Measurements from ENCODE around the gene MRGPRE.
"Not testable (repeated sequence)": the region's sequence is repeated elsewhere in the genome, so short reads cannot be mapped to it uniquely, and the experiment has no call there.

Gene MRGPRE, protein sequence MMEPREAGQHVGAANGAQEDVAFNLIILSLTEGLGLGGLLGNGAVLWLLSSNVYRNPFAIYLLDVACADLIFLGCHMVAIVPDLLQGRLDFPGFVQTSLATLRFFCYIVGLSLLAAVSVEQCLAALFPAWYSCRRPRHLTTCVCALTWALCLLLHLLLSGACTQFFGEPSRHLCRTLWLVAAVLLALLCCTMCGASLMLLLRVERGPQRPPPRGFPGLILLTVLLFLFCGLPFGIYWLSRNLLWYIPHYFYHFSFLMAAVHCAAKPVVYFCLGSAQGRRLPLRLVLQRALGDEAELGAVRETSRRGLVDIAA

DNA sequence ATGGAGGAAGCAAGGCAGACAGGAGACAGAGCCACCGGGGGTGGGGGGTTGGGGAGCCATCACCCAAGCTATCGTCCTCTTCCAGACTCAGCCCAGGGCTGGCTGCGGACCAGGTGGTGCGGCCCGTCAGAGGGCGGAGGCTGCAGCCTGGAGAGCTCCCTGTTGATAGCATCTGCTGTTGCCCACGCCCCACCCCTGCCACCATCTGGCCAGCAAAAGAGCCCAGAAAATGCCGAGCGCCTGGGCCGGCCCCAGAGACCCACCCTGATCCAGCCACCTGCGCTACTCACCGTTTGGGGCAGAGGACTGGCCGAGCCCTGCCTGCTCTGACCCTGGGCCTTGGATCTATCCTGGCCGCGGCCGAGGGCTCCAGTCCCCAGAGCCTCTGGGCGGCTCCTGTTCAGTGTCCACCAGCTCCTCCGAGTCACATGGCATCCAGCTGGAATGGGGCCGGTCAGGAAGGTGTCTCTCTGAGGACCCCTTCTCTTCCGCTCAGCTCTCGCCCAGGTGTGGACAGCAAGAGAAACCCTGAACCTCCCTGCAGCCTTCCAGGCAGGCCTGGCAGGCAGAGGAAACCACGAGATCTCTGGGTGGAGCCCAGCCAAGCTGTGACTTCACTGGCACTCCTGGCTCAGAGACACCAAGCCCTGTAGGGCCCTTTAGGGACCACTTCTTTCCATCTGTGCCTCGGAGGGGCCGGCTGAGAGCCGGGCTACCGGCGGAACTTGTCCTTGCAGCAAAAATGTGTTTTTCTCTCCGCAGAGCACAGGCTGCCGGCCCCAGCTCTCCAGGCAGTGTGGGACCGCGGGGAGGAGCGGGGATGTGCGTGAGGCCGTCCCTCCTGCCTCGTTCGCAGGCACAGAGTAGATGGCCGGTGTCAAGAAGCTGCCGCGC is at the start of gene MRGPRE:
MRGPRE (minus strand) TSS at position 567 of the 894 bp plus-strand sequence. CDS start 3,618 bp downstream, outside the sequence.
- no peak within 1 kb of the TSS for H3K27ac ChIP-seq (ENCODE audit: low read depth, low read length)
- no peaks in the 10 kb centered on the region; the same call in 1 of the 2 replicates for H3K4me1 ChIP-seq (ENCODE audit: control insufficient read depth, insufficient read depth, low read length)
- H3K9me3 ChIP-seq (ENCODE audit: control insufficient read depth, insufficient read depth, low read depth, low read length): no peaks in the 10 kb centered on the region
- no peak within 1 kb of the TSS for H3K9ac ChIP-seq (ENCODE audit: low read length)
- no peaks in the 10 kb centered on the region for H3K36me3 ChIP-seq (ENCODE audit: control insufficient read depth, insufficient read depth, low read length)
- peaks cover 14% of the 10 kb centered on the region; the same call in 1 of the 2 replicates for H3K27me3 ChIP-seq (ENCODE audit: control insufficient read depth, insufficient read depth, low read length)
- no peak within 1 kb of the TSS for H3K4me3 ChIP-seq (ENCODE audit: low read depth, low read length)

DNA sequence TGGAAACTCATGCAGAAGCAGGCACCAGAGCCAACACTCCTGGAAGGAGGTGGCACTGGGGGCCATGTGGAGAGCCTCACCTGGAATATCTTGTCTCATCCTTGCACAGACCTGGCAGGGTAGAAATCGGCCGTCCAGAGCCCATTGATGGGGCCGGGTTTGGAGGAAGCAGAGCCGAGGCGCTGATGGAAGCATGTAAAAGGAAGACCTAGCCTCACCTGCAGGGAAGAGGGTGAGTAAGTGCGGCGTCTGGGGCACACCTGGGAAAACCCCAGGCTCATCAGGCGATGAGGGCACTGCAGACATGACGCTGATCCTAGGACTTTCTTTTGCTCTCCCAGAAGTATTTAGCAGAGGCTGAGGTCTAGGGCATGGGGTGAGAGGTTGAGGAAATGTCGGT is 48.9 kb upstream of the MRGPRE start:
- H3K9ac ChIP-seq (ENCODE audit: low read length); H3K4me3 ChIP-seq (ENCODE audit: low read depth, low read length); H3K36me3 ChIP-seq (ENCODE audit: control insufficient read depth, insufficient read depth, low read length); H3K9me3 ChIP-seq (ENCODE audit: control insufficient read depth, insufficient read depth, low read depth, low read length); H3K4me1 ChIP-seq (ENCODE audit: control insufficient read depth, insufficient read depth, low read length); H3K27me3 ChIP-seq (ENCODE audit: control insufficient read depth, insufficient read depth, low read length); H3K27ac ChIP-seq (ENCODE audit: low read depth, low read length): not testable (repeated sequence)

DNA sequence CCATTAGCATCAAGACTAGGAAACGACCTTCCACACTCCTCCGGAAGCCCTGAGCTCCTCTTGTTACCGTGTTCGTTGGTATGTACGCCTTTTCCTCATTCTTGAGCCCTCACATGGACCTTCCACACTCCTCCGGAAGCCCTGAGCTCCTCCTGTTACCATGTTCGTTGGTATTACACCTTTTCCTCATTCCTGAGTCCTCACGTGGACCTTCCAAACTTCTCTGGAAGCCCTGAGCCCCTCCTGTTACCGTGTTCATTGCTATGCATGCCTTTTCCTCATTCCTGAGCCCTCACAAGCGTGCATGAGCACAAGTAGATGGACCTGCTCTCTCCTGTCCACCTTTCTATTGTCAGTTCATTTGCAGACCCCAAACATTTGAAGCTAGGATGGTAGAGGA is 48.4 kb upstream of the MRGPRE start:
- H3K36me3 ChIP-seq (ENCODE audit: control insufficient read depth, insufficient read depth, low read length); H3K9ac ChIP-seq (ENCODE audit: low read length); H3K9me3 ChIP-seq (ENCODE audit: control insufficient read depth, insufficient read depth, low read depth, low read length); H3K27ac ChIP-seq (ENCODE audit: low read depth, low read length); H3K27me3 ChIP-seq (ENCODE audit: control insufficient read depth, insufficient read depth, low read length); H3K4me3 ChIP-seq (ENCODE audit: low read depth, low read length); H3K4me1 ChIP-seq (ENCODE audit: control insufficient read depth, insufficient read depth, low read length): not testable (repeated sequence)

DNA sequence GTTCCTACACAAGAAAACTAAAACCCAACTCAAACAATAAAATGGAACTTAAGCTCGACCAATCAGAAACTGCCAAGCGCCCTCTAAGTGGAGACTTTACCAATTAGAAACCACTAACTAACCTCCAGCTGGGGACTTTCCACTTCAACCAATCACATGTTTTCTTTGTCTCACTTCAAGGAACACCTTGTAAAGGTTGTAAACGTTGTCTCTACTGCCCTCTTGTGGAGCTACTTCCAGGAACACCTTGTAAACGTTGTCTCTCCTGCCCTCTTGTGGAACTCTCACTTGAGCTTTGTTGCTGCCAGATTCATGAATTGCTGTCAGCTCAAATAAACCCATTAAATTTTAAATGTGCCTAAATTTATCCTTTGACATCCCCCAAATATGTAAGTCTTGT is 46.7 kb upstream of the MRGPRE start:
- not testable (repeated sequence) for H3K27ac ChIP-seq (ENCODE audit: low read depth, low read length); H3K27me3 ChIP-seq (ENCODE audit: control insufficient read depth, insufficient read depth, low read length); H3K4me1 ChIP-seq (ENCODE audit: control insufficient read depth, insufficient read depth, low read length); H3K4me3 ChIP-seq (ENCODE audit: low read depth, low read length); H3K9me3 ChIP-seq (ENCODE audit: control insufficient read depth, insufficient read depth, low read depth, low read length); H3K9ac ChIP-seq (ENCODE audit: low read length); H3K36me3 ChIP-seq (ENCODE audit: control insufficient read depth, insufficient read depth, low read length)

DNA sequence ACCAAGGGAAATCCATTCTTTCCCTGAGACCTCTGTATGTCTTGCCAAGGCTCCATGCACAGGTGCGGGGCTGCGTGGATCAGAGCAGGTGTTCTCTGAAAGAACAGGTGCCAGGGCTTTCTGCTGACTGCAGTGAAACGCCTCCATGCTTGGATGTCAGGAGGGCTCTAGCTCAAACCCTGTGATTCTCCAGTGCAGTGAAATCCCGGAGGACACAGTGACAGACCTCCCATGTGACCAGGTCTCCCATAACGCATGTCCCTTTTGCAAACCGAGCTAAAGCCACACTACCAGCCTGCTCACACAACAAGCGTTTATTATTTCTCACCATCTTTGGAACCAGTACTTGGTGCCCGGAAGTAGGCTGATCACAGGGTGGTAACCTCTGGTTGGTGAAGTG is 41.4 kb upstream of the MRGPRE start:
- H3K4me3 ChIP-seq (ENCODE audit: low read depth, low read length); H3K9ac ChIP-seq (ENCODE audit: low read length); H3K36me3 ChIP-seq (ENCODE audit: control insufficient read depth, insufficient read depth, low read length); H3K4me1 ChIP-seq (ENCODE audit: control insufficient read depth, insufficient read depth, low read length); H3K27me3 ChIP-seq (ENCODE audit: control insufficient read depth, insufficient read depth, low read length); H3K27ac ChIP-seq (ENCODE audit: low read depth, low read length); H3K9me3 ChIP-seq (ENCODE audit: control insufficient read depth, insufficient read depth, low read depth, low read length): not testable (repeated sequence)

DNA sequence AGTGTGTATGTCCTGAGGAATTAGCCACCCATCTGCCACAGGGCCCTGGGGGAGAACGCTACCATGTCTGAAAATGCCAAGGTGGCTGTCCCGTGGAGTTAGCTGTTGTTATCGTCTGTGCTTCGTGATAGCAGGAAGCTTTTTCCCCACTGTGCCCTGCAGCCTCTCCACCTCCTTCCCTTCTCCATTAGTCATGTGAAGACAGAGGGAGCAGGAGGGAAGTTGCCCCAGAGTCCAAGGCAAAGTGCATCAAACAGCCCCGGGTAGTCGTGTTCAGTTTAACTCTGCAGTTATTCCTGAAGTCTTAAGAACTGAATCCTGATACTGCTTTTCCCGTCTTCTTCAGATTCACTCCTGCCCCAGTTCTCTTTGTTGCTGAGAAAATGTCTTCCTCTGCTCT is 30.3 kb upstream of the MRGPRE start:
- not testable (repeated sequence) for H3K27me3 ChIP-seq (ENCODE audit: control insufficient read depth, insufficient read depth, low read length); H3K4me1 ChIP-seq (ENCODE audit: control insufficient read depth, insufficient read depth, low read length); H3K9me3 ChIP-seq (ENCODE audit: control insufficient read depth, insufficient read depth, low read depth, low read length); H3K36me3 ChIP-seq (ENCODE audit: control insufficient read depth, insufficient read depth, low read length); H3K9ac ChIP-seq (ENCODE audit: low read length); H3K4me3 ChIP-seq (ENCODE audit: low read depth, low read length); H3K27ac ChIP-seq (ENCODE audit: low read depth, low read length)

DNA sequence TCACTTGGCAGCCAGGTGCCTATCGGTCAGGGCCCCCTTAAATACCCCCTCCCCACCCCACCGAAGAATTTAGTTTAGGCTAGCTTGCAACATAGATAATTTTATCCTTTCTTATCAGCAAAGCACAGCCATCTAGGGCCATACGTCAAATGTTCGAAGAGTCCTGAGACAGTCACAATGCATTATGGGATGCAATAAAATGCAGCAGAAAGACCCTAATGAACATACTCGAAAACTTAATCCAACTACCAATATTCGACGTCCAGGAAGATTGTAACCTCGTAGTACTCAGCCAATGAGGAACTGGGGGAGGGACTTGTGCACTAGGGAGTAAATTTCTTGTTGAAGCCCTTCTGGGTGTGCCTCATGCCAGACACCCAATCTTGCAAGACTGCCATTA is 29.6 kb upstream of the MRGPRE start:
- not testable (repeated sequence) for H3K4me3 ChIP-seq (ENCODE audit: low read depth, low read length); H3K9ac ChIP-seq (ENCODE audit: low read length); H3K9me3 ChIP-seq (ENCODE audit: control insufficient read depth, insufficient read depth, low read depth, low read length); H3K36me3 ChIP-seq (ENCODE audit: control insufficient read depth, insufficient read depth, low read length); H3K27ac ChIP-seq (ENCODE audit: low read depth, low read length); H3K27me3 ChIP-seq (ENCODE audit: control insufficient read depth, insufficient read depth, low read length); H3K4me1 ChIP-seq (ENCODE audit: control insufficient read depth, insufficient read depth, low read length)

DNA sequence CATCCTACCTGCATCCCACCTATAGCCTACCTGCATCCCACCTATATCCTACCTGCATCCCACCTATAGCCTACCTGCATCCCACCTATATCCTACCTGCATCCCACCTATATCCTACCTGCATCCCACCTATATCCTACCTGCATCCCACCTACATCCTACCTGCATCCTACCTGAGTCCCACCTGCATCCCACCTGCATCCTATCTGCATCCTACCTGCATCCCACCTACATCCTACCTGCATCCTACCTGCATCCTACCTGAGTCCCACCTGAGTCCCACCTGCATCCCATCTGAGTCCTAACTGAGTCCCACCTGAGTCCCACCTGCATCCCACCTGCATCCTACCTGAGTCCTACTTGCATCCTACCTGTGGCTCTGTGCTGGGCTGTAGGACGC is 25.3 kb upstream of the MRGPRE start:
- H3K4me3 ChIP-seq (ENCODE audit: low read depth, low read length); H3K4me1 ChIP-seq (ENCODE audit: control insufficient read depth, insufficient read depth, low read length); H3K27ac ChIP-seq (ENCODE audit: low read depth, low read length); H3K9ac ChIP-seq (ENCODE audit: low read length); H3K9me3 ChIP-seq (ENCODE audit: control insufficient read depth, insufficient read depth, low read depth, low read length); H3K36me3 ChIP-seq (ENCODE audit: control insufficient read depth, insufficient read depth, low read length); H3K27me3 ChIP-seq (ENCODE audit: control insufficient read depth, insufficient read depth, low read length): not testable (repeated sequence)

DNA sequence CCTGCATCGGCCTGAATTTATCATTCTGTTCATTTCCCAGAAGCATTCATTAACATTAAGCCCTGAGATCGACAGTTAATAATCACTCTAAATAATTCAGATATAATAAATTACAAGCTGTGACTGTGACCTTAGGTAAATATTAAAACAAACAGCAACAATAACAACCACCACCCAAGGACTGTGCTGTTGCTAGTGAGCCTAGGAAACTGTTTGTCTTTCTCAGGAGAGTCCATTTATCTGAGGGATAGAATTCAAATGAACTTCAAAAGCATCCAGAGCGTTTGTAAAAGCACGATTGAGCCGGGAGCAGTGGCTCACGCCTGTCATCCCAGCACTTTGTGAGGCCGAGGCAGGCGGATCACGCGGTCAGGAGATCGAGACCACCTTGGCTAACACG is 23.0 kb upstream of the MRGPRE start:
- not testable (repeated sequence) for H3K27me3 ChIP-seq (ENCODE audit: control insufficient read depth, insufficient read depth, low read length); H3K27ac ChIP-seq (ENCODE audit: low read depth, low read length); H3K4me1 ChIP-seq (ENCODE audit: control insufficient read depth, insufficient read depth, low read length); H3K9me3 ChIP-seq (ENCODE audit: control insufficient read depth, insufficient read depth, low read depth, low read length); H3K36me3 ChIP-seq (ENCODE audit: control insufficient read depth, insufficient read depth, low read length); H3K9ac ChIP-seq (ENCODE audit: low read length); H3K4me3 ChIP-seq (ENCODE audit: low read depth, low read length)

DNA sequence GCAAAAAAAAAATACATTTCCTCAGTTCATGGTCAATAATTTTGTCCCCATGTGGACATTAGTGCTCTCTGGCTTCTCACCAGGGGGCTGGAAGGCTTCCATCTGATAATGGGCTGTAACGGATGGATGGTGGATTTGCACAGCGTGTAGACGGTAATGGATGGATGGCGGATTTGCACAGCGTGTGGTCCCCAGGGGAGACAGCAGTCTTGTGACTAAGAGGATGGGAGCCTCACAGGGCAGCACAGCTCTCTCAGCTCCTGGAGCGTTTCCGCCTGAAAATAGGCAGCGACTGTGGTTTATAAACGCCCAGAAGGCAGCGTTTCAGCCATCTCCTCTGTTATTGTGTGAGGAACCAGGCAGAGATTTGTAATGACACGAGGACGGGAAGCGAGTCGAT is 22.6 kb upstream of the MRGPRE start:
- not testable (repeated sequence) for H3K9me3 ChIP-seq (ENCODE audit: control insufficient read depth, insufficient read depth, low read depth, low read length); H3K27me3 ChIP-seq (ENCODE audit: control insufficient read depth, insufficient read depth, low read length); H3K4me1 ChIP-seq (ENCODE audit: control insufficient read depth, insufficient read depth, low read length); H3K27ac ChIP-seq (ENCODE audit: low read depth, low read length); H3K4me3 ChIP-seq (ENCODE audit: low read depth, low read length); H3K36me3 ChIP-seq (ENCODE audit: control insufficient read depth, insufficient read depth, low read length); H3K9ac ChIP-seq (ENCODE audit: low read length)

DNA sequence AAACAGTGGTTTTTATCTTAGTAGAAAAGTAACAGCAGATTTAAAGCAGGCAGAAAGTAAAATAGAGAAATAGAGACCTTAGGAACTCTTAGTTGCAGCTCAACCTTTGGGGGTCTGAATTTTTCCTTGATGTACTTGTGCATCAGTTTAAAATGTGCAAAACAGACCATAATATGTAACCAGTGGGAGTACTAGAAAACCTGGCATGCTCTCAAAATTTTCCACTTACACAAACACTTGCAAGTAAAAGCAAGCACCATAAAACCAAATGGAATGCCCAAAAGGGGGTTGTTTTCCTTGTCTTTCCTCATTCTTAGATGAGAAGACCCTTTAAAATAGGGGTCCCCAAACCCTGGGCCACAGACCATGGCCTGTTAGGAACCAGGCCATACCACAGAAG is 12.9 kb upstream of the MRGPRE start:
- no peak overlapping the region for H3K27ac ChIP-seq (ENCODE audit: low read depth, low read length)
- H3K36me3 ChIP-seq (ENCODE audit: control insufficient read depth, insufficient read depth, low read length): no peaks in the 10 kb centered on the region
- no peak overlapping the region for H3K4me3 ChIP-seq (ENCODE audit: low read depth, low read length)
- H3K9ac ChIP-seq (ENCODE audit: low read length): no peak overlapping the region
- H3K4me1 ChIP-seq (ENCODE audit: control insufficient read depth, insufficient read depth, low read length): peaks cover 3% of the 10 kb centered on the region; the same call in 1 of the 2 replicates
- H3K9me3 ChIP-seq (ENCODE audit: control insufficient read depth, insufficient read depth, low read depth, low read length): peaks cover 37% of the 10 kb centered on the region
- H3K27me3 ChIP-seq (ENCODE audit: control insufficient read depth, insufficient read depth, low read length): no peaks in the 10 kb centered on the region

Data from HUES6 (cell line).